Spleen (tissue), 13 donors: Measurements from ENCODE around the gene ZNF397. TPM values are rescaled to one million over a fixed set of nuclear protein-coding genes. Genes with fewer than 3 reads are reported as not detected.
A peak's percentile ranks its signal among the peaks of the same experiment; 100 is the strongest.

Source experiments
- DNase-seq: peaks from one replicate; pipeline ENCODE4 v3.0.0-alpha.2; 2020
- H3K27ac ChIP-seq, 8 donors: fragments of 200-600 bp; sonication (generic) in 7 of 8; 1 replicate in 4 of 8; 2 replicates in 4 of 8; pipeline versions ENCODE4 v1.5.0 to v1.8.0; 2016 to 2021; ENCODE audit warnings: inconsistent platforms in 4 of 8, mild to moderate bottlenecking in 4 of 8, moderate library complexity in 1 of 8
- H3K27me3 ChIP-seq, 7 donors: fragments of 200-600 bp; sonication (generic) in 6 of 7; replicated peaks in 1 of 7; 1 replicate in 4 of 7; 2 replicates in 3 of 7; pipeline versions ENCODE4 v1.5.0 to v1.8.0; 2016 to 2021; ENCODE audit warnings: inconsistent platforms in 3 of 7, mild to moderate bottlenecking in 1 of 7
- H3K36me3 ChIP-seq, 6 donors: fragments of 200-600 bp; sonication (generic) in 5 of 6; 1 replicate in 4 of 6; 2 replicates in 2 of 6; pipeline versions ENCODE4 v1.5.0 to v1.8.0; 2016 to 2021; ENCODE audit warnings: inconsistent platforms in 2 of 6
- H3K4me1 ChIP-seq, 6 donors: fragments of 200-600 bp; sonication (generic) in 5 of 6; 1 replicate in 3 of 6; 2 replicates in 3 of 6; pipeline versions ENCODE4 v1.5.0 to v1.8.0; 2016 to 2021; ENCODE audit warnings: inconsistent platforms in 3 of 6
- H3K4me3 ChIP-seq, 8 donors: fragments of 200-600 bp; sonication (generic) in 7 of 8; 1 replicate in 4 of 8; 2 replicates in 4 of 8; pipeline versions ENCODE4 v1.5.0 to v1.8.0; 2016 to 2021; ENCODE audit warnings: inconsistent platforms in 4 of 8, mild to moderate bottlenecking in 4 of 8, moderate library complexity in 2 of 8
- H3K9me3 ChIP-seq, 8 donors: fragments of 200-600 bp; sonication (generic) in 7 of 8; 1 replicate in 4 of 8; 2 replicates in 4 of 8; pipeline versions ENCODE4 v1.5.0 to v1.8.0; 2016 to 2021; ENCODE audit warnings: inconsistent platforms in 4 of 8
- CTCF ChIP-seq, 11 experiments: fragments of 200-600 bp in 7 of 11; fragments of 450-650 bp in 4 of 11; sonication (generic) in 4 of 11; IDR thresholded peaks in 8 of 11; conservative IDR thresholded peaks in 3 of 11; 1 replicate in 7 of 11; 2 replicates in 4 of 11; pipeline versions ENCODE4 v1.4.0 to v1.8.0; 2016 to 2021; ENCODE audit warnings: antibody characterized with exemption in 11 of 11, inconsistent platforms in 4 of 11, mild to moderate bottlenecking in 1 of 11
- POLR2A ChIP-seq, 3 donors: fragments of 450-650 bp; IDR thresholded peaks; one replicate each; pipeline ENCODE4 v1.5.1; 2017; ENCODE audit warnings: antibody characterized with exemption in 3 of 3, mild to moderate bottlenecking in 1 of 3
- POLR2AphosphoS5 ChIP-seq, 3 donors: sonication (generic); formaldehyde crosslinking; IDR thresholded peaks; one replicate each; pipeline ENCODE4 v1.5.1; 2017; ENCODE audit warnings: antibody characterized with exemption in 3 of 3
- WGBS, 5 donors: extraction: QIAGEN DNeasy Blood & Tissue Kit in 3 of 5; methylation state at CpG; one replicate each; pipeline versions ENCODE4 v1.1.5 to v1.1.7; 2013 to 2018; 5-methylcytosine and 5-hydroxymethylcytosine counted together
- intact Hi-C: fragments of 100-400 bp; cut with DNase I; formaldehyde crosslinking; loops from one replicate; pipeline ENCODE4 v1.15.0; 2023; ENCODE audit warnings: low total_unique reads
- long read RNA-seq, 2 donors: transcript quantifications; one replicate each; lab custom pipeline, GENCODE V29; 2026
- polyA plus RNA-seq, 3 donors: library from polyadenylated mRNA; stranded (reverse); fragments of 200-250 nt; gene quantifications; one replicate each; pipeline ENCODE4 v1.2.1, GENCODE V29; 2013
- total RNA-seq, 7 donors: library from RNA; depleted of rRNA in 3 of 7; stranded (reverse); fragments of >200 nt in 3 of 7; fragmentation: NEBNext Ultra II Directional in 4 of 7; extraction: Animal tissue kit (Norgen Biotek cat#: 25700) in 4 of 7; gene quantifications; one replicate each; pipeline versions ENCODE4 v1.1.0 to v1.2.1, GENCODE V29; 2016 to 2021
- donor health status: healthy with polysubstance abuse.
- donor health status: DM: no; HTN: no; CAD: no; lungs with moderate emphysema.
- donor health status: DM: no; HTN: no; CAD: no.
- donor health status: Bipolar disorder and iron deficiency.
- donor health status: healthy.
- donor health status: DM: no; HTN: no; CAD: no.
- donor health status: DM: yes; HTN: yes; CAD: no.

Gene ZNF397
- total RNA-seq (10 to 100 TPM; 27.4 to 50.7 (median 34.4) TPM), polyA plus RNA-seq (10 to 100 TPM; 10.3 to 15.8 (median 11.8) TPM)
- long read RNA-seq, donor 1, full-length matches to known transcripts, result 4 of 4 reads
- long read RNA-seq, donor 1, partial matches to known transcripts, result 0 of 4 reads
- long read RNA-seq, donor 1, other reads (novel, unspliced or antisense), result 0 of 4 reads
- long read RNA-seq, donor 2, full-length matches to known transcripts, result 2 of 2 reads
- long read RNA-seq, donor 2, partial matches to known transcripts, result 0 of 2 reads
- long read RNA-seq, donor 2, other reads (novel, unspliced or antisense), result 0 of 2 reads

- H3K27ac ChIP-seq, result peak within 1 kb of the TSS; percentile 95 to 99 (median 98)
- no peaks in the 10 kb centered on the region for H3K27me3 ChIP-seq
- peak; percentile 100 for DNase-seq
- TF ChIP-seq CTCF (IDR thresholded peaks at IDR 0.05 in 8 of 11, conservative IDR thresholded peaks at IDR 0.05 in 3 of 11) (peak in 3 of 11 experiments; percentile 14 to 36 (median 22)), POLR2A (IDR thresholded peaks at IDR 0.05) (peak; percentile 30 to 92 (median 64)), POLR2AphosphoS5 (IDR thresholded peaks at IDR 0.05) (peak; percentile 99)
- peaks cover 10 to 37% (median 34%) of the 10 kb centered on the region in 6 donors for H3K36me3 ChIP-seq
- peaks cover 0 to 25% (median 14%) of the 10 kb centered on the region in 8 donors for H3K9me3 ChIP-seq
- intact Hi-C loops, result loop anchor here (5.0 kb wide), 1 partner anchor 101 kb away; the partner anchor contains the start of gene ZNF24
- peak within 1 kb of the TSS; percentile 54 to 86 (median 66) for H3K4me3 ChIP-seq
- 0 to 1% (median 0%) methylated on average over 37 to 60 of the region's 60 CpGs for WGBS, 5 donors
- H3K4me1 ChIP-seq, result peaks cover 5 to 27% (median 21%) of the 10 kb centered on the region in 6 donors
Measured at GRCh38 chr18:35240664-35241447, at the start of gene ZNF397. TSS of gene ZNF397 (plus strand) at chr18:35241034. CDS start at chr18:35242471, 1,437 bp downstream.

GRCh38 chr18:35191698-35192025, 49.2 kb upstream of the ZNF397 start:
- no peaks in the 10 kb centered on the region for H3K36me3 ChIP-seq
- 78 to 87% (median 85%) methylated on average over 5 of the region's 5 CpGs for WGBS, 5 donors
- no peak for DNase-seq
- no peak overlapping the region for H3K27ac ChIP-seq
- H3K27me3 ChIP-seq, result no peaks in the 10 kb centered on the region
- no peak overlapping the region for H3K4me3 ChIP-seq
- intact Hi-C loops, result no loop called here
- TF ChIP-seq POLR2A (IDR thresholded peaks at IDR 0.05) (no peak), CTCF (IDR thresholded peaks at IDR 0.05 in 8 of 11, conservative IDR thresholded peaks at IDR 0.05 in 3 of 11) (no peak), POLR2AphosphoS5 (IDR thresholded peaks at IDR 0.05) (no peak)
- no peaks in the 10 kb centered on the region for H3K9me3 ChIP-seq
- H3K4me1 ChIP-seq, result no peaks in the 10 kb centered on the region

DNA sequence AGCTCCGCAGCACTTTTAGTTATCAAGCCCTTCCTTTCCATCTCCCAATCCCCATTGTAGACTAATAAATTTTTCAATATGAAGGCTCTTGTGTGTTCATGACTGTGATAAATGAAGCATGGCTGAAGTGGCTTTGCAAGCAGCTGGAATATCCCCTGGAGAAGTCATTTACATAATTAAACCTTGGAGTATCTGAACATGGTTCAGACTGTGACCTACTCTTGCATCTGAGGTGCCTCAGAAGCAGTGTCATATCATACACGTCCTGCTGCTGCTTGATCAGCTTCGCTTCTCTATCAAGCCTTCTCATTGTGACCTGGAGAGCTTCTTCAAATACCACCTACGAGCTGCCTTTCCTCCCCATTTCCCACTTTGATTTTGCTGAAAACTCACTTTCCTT, 48.4 kb upstream of the ZNF397 start:
- Histone ChIP-seq H3K36me3 (no peaks in the 10 kb centered on the region), H3K4me3 (no peak overlapping the region), H3K4me1 (no peaks in the 10 kb centered on the region), H3K9me3 (no peaks in the 10 kb centered on the region), H3K27me3 (no peaks in the 10 kb centered on the region), H3K27ac (no peak overlapping the region)
- DNase-seq, result no peak
- TF ChIP-seq POLR2A (IDR thresholded peaks at IDR 0.05), result no peak
- no peak for TF ChIP-seq POLR2AphosphoS5 (IDR thresholded peaks at IDR 0.05)
- no peak for TF ChIP-seq CTCF (IDR thresholded peaks at IDR 0.05 in 8 of 11, conservative IDR thresholded peaks at IDR 0.05 in 3 of 11)
- intact Hi-C loops, result no loop called here
- WGBS, 5 donors, result 85 to 96% (median 90%) methylated on average over 4 of the region's 4 CpGs

DNA sequence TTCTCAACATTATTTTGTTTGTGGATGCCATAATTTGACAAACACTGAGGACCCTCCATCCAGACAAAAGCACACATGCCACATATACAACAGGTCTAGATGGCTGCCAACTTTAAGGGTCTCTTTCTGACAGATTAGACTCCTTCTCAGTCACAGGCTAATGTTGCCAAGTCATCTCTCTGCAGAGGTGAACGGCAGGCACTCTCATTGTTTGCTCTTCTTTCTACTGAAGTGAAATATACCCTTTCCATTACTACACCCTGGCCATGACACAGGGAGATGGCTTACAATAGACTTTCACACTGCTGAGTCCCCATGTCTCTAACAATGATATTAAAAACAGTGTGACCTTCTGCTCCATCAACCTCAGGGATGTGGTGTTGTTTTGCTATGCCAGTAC, 47.5 kb upstream of the ZNF397 start:
- H3K27ac ChIP-seq, result no peak overlapping the region
- no peak overlapping the region for H3K4me3 ChIP-seq
- no peaks in the 10 kb centered on the region for H3K9me3 ChIP-seq
- TF ChIP-seq POLR2AphosphoS5 (IDR thresholded peaks at IDR 0.05) (no peak), POLR2A (IDR thresholded peaks at IDR 0.05) (no peak), CTCF (IDR thresholded peaks at IDR 0.05 in 8 of 11, conservative IDR thresholded peaks at IDR 0.05 in 3 of 11) (no peak)
- intact Hi-C loops, result no loop called here
- no peak for DNase-seq
- H3K36me3 ChIP-seq, result no peaks in the 10 kb centered on the region
- no peaks in the 10 kb centered on the region for H3K27me3 ChIP-seq
- WGBS, 5 donors, result 51 to 70% (median 53%) methylated on average over 1 of the region's 1 CpG
- no peaks in the 10 kb centered on the region for H3K4me1 ChIP-seq
